Sigmoid colon (tissue), 3 donors: ENCODE data around the gene SDHAF3.

Experiments used
- POLR2A ChIP-seq, 2 donors: fragments of 450-650 bp; IDR thresholded peaks; one replicate each; pipeline ENCODE4 v1.6.1; 2016; ENCODE audit warnings: antibody characterized with exemption in 2 of 2, mild to moderate bottlenecking in 2 of 2, moderate library complexity in 2 of 2
- TF ChIP-seq, protein P1 (sequence below), 4 experiments: fragments of 450-650 bp in 3 of 4; fragments of 200-600 bp in 1 of 4; IDR thresholded peaks; one replicate each; pipeline ENCODE4 v1.5.1; 2016 to 2019; ENCODE audit warnings: antibody characterized with exemption in 4 of 4, mild to moderate bottlenecking in 3 of 4, moderate library complexity in 2 of 4

GRCh38 chr7:97094284-97094930 lies 23.1 kb upstream of the SDHAF3 start:
- TF ChIP-seq, protein P1, sequence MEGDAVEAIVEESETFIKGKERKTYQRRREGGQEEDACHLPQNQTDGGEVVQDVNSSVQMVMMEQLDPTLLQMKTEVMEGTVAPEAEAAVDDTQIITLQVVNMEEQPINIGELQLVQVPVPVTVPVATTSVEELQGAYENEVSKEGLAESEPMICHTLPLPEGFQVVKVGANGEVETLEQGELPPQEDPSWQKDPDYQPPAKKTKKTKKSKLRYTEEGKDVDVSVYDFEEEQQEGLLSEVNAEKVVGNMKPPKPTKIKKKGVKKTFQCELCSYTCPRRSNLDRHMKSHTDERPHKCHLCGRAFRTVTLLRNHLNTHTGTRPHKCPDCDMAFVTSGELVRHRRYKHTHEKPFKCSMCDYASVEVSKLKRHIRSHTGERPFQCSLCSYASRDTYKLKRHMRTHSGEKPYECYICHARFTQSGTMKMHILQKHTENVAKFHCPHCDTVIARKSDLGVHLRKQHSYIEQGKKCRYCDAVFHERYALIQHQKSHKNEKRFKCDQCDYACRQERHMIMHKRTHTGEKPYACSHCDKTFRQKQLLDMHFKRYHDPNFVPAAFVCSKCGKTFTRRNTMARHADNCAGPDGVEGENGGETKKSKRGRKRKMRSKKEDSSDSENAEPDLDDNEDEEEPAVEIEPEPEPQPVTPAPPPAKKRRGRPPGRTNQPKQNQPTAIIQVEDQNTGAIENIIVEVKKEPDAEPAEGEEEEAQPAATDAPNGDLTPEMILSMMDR (IDR thresholded peaks at IDR 0.05), result no peak
- no peak for TF ChIP-seq POLR2A (IDR thresholded peaks at IDR 0.05)
